DOHH2 (cell line): ENCODE measurements around the gene HS2ST1.

ENCODE experiments used
- H3F3A ChIP-seq: fragments of 200-600 bp; sonication (generic), shearing (Covaris generic); 2 replicates; pipeline ENCODE4 v1.6.0; 2016; ENCODE audit warnings: antibody characterized with exemption, mild to moderate bottlenecking; ENCODE audit not compliant: control insufficient read depth, insufficient read depth
- H3K27ac ChIP-seq: fragments of 200-600 bp; sonication (generic); 2 replicates; pipeline ENCODE4 v1.5.1; 2014; ENCODE audit warnings: low read depth, mild to moderate bottlenecking, low read length, moderate library complexity
- H3K27me3 ChIP-seq: fragments of 200-600 bp; sonication (generic); 2 replicates; pipeline ENCODE4 v1.6.1; 2014; ENCODE audit warnings: mild to moderate bottlenecking, low read length, mixed read lengths; ENCODE audit not compliant: control insufficient read depth
- H3K36me3 ChIP-seq: fragments of 200-600 bp; sonication (generic); 2 replicates; pipeline ENCODE4 v1.6.1; 2014; ENCODE audit warnings: mild to moderate bottlenecking, low read length, moderate library complexity, mixed read lengths; ENCODE audit not compliant: control insufficient read depth
- H3K4me1 ChIP-seq: fragments of 200-600 bp; sonication (generic); 2 replicates; pipeline ENCODE4 v1.6.1; 2014; ENCODE audit warnings: mild to moderate bottlenecking, low read length, mixed read lengths; ENCODE audit not compliant: control insufficient read depth
- H3K4me2 ChIP-seq: fragments of 200-600 bp; sonication (generic); 2 replicates; pipeline ENCODE4 v1.6.0; 2014; ENCODE audit warnings: mild to moderate bottlenecking, low read length, moderate library complexity
- H3K4me3 ChIP-seq: fragments of 200-600 bp; sonication (generic); 2 replicates; pipeline ENCODE4 v1.5.1; 2014; ENCODE audit warnings: mild to moderate bottlenecking, low read length, mixed read lengths
- H3K79me2 ChIP-seq: fragments of 200-600 bp; sonication (generic); 2 replicates; pipeline ENCODE4 v1.6.1; 2014; ENCODE audit warnings: mild to moderate bottlenecking, low read length, mixed read lengths; ENCODE audit not compliant: control insufficient read depth
- H3K9me2 ChIP-seq: fragments of 200-600 bp; sonication (generic); replicated peaks from 2 replicates; pipeline ENCODE4 v1.6.1; 2014; ENCODE audit warnings: mild to moderate bottlenecking, low read length, mixed read lengths; ENCODE audit not compliant: control insufficient read depth
- H3K9me3 ChIP-seq: fragments of 200-600 bp; sonication (generic); 2 replicates; pipeline ENCODE4 v1.6.1; 2014; ENCODE audit warnings: antibody characterized with exemption, low read length, mixed read lengths; ENCODE audit not compliant: control insufficient read depth, insufficient read depth
- H4K20me1 ChIP-seq: fragments of 200-600 bp; sonication (generic); 2 replicates; pipeline ENCODE4 v1.6.0; 2014; ENCODE audit warnings: low read depth, mild to moderate bottlenecking, antibody characterized with exemption, low read length, moderate library complexity; ENCODE audit not compliant: control insufficient read depth, insufficient read depth
- CTCF ChIP-seq: fragments of 200-600 bp; sonication (generic); IDR thresholded peaks from one replicate; pipeline ENCODE4 v1.5.1; 2014; ENCODE audit warnings: antibody characterized with exemption, mild to moderate bottlenecking, low read depth, low read length; ENCODE audit not compliant: poor library complexity, severe bottlenecking
- EZH2phosphoT487 ChIP-seq: fragments of 200-600 bp; sonication (generic); IDR thresholded peaks from 2 replicates; pipeline ENCODE4 v1.6.1; 2017; ENCODE audit warnings: borderline replicate concordance, mild to moderate bottlenecking, antibody characterized with exemption, low read length, moderate library complexity, mixed read lengths

The HS2ST1 gene

GRCh38 chr1:86905875-86906274, 8.6 kb upstream of the HS2ST1 start:
- Histone ChIP-seq H3K79me2 (peaks cover 100% of the 10 kb centered on the region), H3K4me3 (no peak overlapping the region), H3K9me2 (no peaks in the 10 kb centered on the region), H3K27ac (no peak overlapping the region), H3K36me3 (peaks cover 91% of the 10 kb centered on the region), H3K27me3 (no peaks in the 10 kb centered on the region), H3K4me2 (no peak overlapping the region), H3K4me1 (peaks cover 39% of the 10 kb centered on the region), H3F3A (0 out of 2 replicates have a peak, but pooled peaks cover 8% of the 10 kb centered on the region), H3K9me3 (no peaks in the 10 kb centered on the region), H4K20me1 (peaks cover 26% of the 10 kb centered on the region)
- TF ChIP-seq CTCF (no peak), EZH2phosphoT487 (no peak)

DNA sequence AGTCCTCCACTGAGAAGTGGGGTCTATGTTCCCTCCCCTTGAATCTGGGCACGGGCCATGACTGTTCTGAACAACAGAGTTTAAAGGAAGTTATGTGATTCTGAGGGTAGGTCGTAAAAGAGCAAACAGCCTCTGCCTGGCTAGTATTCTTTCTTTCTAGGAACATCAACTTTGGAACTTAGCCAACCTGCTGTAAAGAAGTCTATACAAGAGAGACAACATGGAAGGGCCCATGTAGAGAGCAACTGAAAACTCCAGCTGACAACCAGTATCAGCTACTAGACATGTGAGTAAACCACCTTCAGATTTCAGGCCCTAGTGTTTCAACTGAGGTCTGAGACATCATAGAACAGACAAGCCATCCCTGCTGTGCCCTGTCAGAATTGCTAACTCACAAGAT, 8.0 kb upstream of the HS2ST1 start:
- H3K9me3 ChIP-seq = no peaks in the 10 kb centered on the region
- no peak for TF ChIP-seq EZH2phosphoT487
- TF ChIP-seq CTCF = no peak
- H3K27me3 ChIP-seq = no peaks in the 10 kb centered on the region
- H3K4me2 ChIP-seq = no peak overlapping the region
- no peak overlapping the region for H3K27ac ChIP-seq
- H3K79me2 ChIP-seq = peaks cover 100% of the 10 kb centered on the region
- peaks cover 45% of the 10 kb centered on the region for H3K4me1 ChIP-seq
- H3K9me2 ChIP-seq = no peaks in the 10 kb centered on the region
- peaks cover 31% of the 10 kb centered on the region for H4K20me1 ChIP-seq
- H3K4me3 ChIP-seq = no peak overlapping the region
- H3K36me3 ChIP-seq = peaks cover 91% of the 10 kb centered on the region
- 0 out of 2 replicates have a peak, but pooled peaks cover 8% of the 10 kb centered on the region for H3F3A ChIP-seq

DNA sequence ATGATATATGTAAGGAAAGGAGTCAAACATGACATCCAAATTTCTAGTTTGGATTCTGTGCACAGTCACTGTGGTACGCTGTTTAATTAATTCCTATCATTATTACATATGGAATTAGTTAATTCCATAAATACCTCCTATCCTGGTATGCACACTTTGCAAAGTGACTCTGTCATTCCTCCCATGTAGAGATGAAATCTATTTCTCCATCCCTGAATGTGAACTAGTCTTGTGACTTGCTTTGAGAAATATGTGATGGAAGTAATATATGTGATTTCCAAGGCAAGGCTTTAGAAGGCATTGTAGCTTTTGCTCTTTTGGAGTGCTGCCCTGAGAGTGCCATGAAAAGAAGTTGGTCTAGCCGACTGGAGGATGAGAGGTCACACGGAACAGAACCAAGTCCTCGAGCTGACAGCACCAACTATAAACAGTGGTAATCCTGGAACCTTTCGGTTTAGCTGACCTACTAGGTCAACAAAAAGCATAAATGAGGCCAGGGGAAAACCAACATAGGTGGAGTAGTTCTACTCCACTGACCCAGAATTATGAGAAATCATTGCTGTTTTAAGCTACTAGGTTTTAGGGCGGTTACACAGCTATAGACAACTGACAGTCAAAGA, 2.0 kb upstream of the HS2ST1 start:
- Histone ChIP-seq H3K27me3 (no peaks in the 10 kb centered on the region), H3K9me3 (no peaks in the 10 kb centered on the region), H3K4me2 (peak overlapping the region; percentile 80), H3F3A (peaks cover 4% of the 10 kb centered on the region; the same call in 1 of the 2 replicates), H3K27ac (peak overlapping the region; percentile 85), H3K4me3 (peak overlapping the region; percentile 86), H3K4me1 (peaks cover 61% of the 10 kb centered on the region), H3K79me2 (peaks cover 95% of the 10 kb centered on the region), H3K36me3 (peaks cover 89% of the 10 kb centered on the region), H3K9me2 (no peaks in the 10 kb centered on the region), H4K20me1 (peaks cover 47% of the 10 kb centered on the region)
- TF ChIP-seq CTCF (no peak), EZH2phosphoT487 (no peak)
